GM19239 (cell line): ENCODE data around the gene C4BPA.

Source experiments
- DNase-seq: peaks from one replicate; pipeline ENCODE4 v3.0.0; 2011; ENCODE audit warnings: low spot score; ENCODE audit not compliant: insufficient read length
- FAIRE-seq: peaks from 2 replicates; lab custom pipeline; 2011; peaks lifted over from hg19 to GRCh38; lab: Jason Lieb, UNC

C4BPA gene

DNA sequence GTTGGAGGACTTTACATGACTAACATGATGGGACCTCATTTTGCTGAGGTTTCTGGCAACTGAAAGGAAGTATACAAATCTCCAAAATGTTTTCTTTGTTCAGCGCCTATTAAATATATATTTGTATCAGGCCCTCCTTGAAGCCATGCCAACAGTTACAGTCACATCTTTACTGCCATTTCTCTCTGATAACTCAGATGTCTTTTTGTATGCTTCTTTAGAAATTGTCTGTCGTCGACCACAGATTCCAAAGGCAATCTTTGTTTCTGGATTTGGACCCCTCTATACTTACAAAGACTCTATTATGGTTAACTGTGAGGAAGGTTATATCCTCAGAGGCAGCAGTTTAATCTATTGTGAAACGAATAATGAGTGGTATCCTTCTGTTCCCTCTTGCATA lies 69.4 kb downstream of the C4BPA start:
- no peak for DNase-seq
- FAIRE-seq, result no peak

DNA sequence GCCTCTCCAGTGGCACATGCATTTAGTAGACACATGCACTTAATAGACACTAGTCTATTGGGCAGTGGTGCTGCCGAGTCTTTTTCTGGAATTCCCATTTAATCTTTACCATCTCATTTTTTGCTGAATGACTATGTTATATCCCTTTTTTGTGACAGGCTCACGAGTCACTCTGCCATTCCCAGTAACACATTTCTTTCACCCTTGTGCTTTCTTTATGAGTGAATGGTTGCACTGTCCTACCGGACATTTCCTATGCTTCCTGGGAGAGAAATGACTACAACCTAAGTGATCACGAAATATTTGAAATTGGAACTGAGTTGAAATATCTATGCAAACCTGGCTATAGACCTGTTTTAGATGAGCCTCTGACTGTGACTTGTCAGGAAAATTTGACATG lies 70.9 kb downstream of the C4BPA start:
- FAIRE-seq, result no peak
- DNase-seq, result no peak

DNA sequence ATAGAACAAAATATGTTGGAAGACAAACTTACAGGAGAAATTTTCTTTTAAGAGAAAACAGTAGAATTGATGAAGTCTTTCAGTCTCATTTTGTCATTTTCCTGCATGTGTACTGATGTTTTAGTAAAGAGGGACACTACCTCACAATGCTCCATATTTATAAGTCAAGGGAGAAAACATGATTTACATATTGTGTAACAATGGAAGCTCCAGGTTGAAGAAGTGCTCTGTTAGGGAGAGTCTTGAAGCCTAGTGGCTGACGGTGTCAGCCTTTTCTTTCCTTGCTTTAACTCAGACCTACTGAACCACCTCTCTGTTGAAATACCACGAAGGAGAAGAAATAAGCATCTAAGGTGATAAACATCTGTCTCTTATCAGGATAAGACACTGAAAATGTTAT lies 75.0 kb downstream of the C4BPA start:
- FAIRE-seq (no peak), DNase-seq (no peak)

DNA sequence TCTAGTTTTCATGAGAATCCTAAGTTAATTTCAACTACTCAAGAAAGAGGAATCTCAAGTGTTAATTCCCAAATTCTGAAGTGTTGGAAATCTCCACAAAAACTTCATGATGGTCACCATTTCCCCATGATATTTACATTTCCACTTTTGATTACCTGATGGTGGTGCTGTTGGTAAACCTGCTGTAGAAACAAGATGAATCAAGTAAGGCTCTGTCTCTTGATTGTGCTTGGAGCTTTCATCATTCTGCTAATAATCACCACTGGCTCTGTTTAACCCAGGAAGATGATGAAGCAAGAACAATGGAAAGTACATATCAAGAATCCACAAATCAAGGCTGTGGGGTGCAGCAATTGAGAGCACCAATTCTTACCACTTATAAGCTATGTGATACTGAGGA lies 77.8 kb downstream of the C4BPA start:
- DNase-seq, result no peak
- FAIRE-seq, result no peak

DNA sequence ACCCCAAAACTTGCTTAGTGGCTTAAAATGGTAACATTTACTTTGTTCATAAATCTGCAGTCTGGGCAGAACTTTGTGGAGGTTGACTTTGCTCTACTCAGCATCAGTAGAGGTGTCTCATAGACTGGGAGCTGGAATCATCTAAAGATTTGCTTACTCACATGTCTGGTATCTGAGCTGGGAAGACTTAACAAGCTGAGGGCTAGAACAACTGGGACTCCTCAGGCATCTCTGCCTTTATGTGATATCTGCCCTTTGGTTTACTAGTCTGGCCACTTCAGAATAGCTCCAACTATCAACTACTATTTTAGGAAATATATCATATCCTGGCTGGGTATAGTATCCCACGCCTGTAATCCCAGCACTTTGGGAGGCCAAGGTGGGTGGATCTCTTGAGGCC lies 82.5 kb downstream of the C4BPA start:
- FAIRE-seq (no peak), DNase-seq (no peak)

DNA sequence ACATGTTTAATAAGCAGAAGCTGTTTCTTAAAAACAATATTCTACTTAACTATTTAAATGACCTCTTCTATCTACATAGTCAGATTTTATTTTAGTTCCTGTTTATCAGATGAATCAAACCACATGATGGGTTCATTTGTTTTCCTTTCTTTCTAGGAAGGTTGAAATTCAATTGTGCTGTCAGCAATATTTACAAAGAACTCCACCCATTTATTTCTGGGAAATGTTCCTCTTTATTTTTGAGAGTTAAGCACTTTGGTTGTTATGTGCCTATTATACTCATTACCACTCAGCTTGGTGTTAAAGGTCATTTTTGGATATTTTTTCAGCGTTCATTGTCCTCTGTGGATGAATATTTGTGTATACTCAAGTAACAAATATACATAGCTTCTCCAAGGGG lies 84.9 kb downstream of the C4BPA start:
- DNase-seq, result no peak
- no peak for FAIRE-seq

DNA sequence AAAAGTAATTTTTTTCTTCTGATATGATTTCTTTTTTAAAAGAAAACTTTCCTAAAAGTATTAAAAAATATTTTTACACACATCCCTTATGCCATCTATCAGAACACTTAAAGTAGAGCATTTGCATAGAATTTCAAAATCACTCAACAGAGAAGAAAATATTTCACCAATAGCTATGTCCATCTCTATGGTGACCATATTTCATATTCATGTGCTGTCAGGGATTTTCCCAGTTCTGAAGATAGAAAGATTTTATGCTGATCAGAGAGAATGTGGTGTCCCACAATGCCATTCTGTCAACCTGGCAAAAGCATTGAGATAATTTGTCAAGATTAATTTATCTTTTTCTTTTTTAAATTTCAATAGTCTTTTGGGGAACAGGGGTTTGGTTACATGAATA lies 87.0 kb downstream of the C4BPA start:
- no peak for DNase-seq
- no peak for FAIRE-seq

DNA sequence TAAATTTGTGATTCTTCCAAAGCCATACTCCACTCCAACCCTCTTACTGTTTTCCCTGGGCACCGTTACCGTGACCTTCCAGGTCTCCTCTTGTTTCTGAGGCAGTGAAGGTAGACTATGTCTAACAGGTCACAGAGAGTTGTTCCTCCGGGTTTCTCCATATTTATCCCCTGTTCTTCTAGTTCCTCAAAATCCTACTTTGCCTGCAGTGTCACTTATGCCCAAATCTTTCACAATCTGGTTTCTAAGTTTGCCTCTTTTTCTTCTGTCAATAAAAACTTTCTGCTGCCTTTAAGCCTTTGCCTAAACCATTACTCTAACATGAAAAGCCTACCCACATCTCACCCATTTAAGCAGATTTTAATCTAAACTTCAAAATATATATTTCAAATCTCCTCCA lies 87.7 kb downstream of the C4BPA start:
- DNase-seq, result no peak
- FAIRE-seq, result no peak

DNA sequence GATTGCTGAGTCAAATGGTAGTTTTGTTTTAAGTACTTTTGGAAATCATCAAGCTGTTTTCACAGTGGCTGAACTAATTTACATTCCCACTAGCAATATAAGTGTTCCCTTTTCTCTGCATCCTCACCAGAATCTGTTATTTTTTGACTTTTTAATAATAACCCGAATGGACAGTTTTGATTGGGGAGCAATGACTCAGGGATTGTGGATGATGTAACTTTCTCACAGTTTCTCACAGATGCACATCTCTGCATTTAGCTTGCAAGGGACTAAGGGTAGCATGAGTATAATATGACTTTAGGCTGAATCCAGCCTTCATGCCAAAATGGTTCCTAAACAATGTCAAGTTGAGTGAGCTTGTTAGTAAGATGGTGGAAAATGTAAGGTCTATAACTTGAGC lies 90.2 kb downstream of the C4BPA start:
- FAIRE-seq (no peak), DNase-seq (no peak)
